Smooth muscle cell (in vitro differentiated cells): ENCODE measurements around the gene IL10RB. TPM values are rescaled to one million over a fixed set of nuclear protein-coding genes. Genes with fewer than 3 reads are reported as not detected.

ENCODE experiments used
- DNase-seq: peaks from one replicate; lab custom pipeline; 2025; ENCODE audit not compliant: unreplicated experiment; lab: John Stamatoyannopoulos, UW
- H2AFZ ChIP-seq: fragments of 200-600 bp; sonication (generic); 2 replicates; pipeline ENCODE4 v1.6.0; 2016; ENCODE audit warnings: antibody characterized with exemption, low read depth, mild to moderate bottlenecking
- H3F3A ChIP-seq: fragments of 200-600 bp; sonication (generic); 2 replicates; pipeline ENCODE4 v1.6.0; 2017; ENCODE audit warnings: antibody characterized with exemption, low read depth
- H3K27ac ChIP-seq: fragments of 200-600 bp; sonication (generic); 2 replicates; pipeline ENCODE4 v1.5.1; 2016; ENCODE audit warnings: low read depth, mild to moderate bottlenecking
- H3K27me3 ChIP-seq: fragments of 200-600 bp; sonication (generic); 2 replicates; pipeline ENCODE4 v1.6.1; 2016; ENCODE audit warnings: low read depth, mild to moderate bottlenecking
- H3K36me3 ChIP-seq: fragments of 200-600 bp; sonication (generic); 2 replicates; pipeline ENCODE4 v1.5.1; 2016; ENCODE audit warnings: low read depth
- H3K4me1 ChIP-seq: fragments of 200-600 bp; sonication (generic); 2 replicates; pipeline ENCODE4 v1.5.1; 2016; ENCODE audit warnings: low read depth
- H3K4me2 ChIP-seq: fragments of 200-600 bp; sonication (generic); 2 replicates; pipeline ENCODE4 v1.6.0; 2016; ENCODE audit warnings: mild to moderate bottlenecking
- H3K4me3 ChIP-seq: fragments of 200-600 bp; sonication (generic); 2 replicates; pipeline ENCODE4 v1.5.1; 2016; ENCODE audit warnings: mild to moderate bottlenecking
- H3K79me2 ChIP-seq: fragments of 200-600 bp; sonication (generic); 2 replicates; pipeline ENCODE4 v1.6.0; 2016; ENCODE audit warnings: low read depth, mild to moderate bottlenecking
- H3K9ac ChIP-seq: fragments of 200-600 bp; sonication (generic); 2 replicates; pipeline ENCODE4 v1.6.0; 2016; ENCODE audit warnings: low read depth
- H3K9me3 ChIP-seq: fragments of 200-600 bp; sonication (generic); replicated peaks from 2 replicates; pipeline ENCODE4 v1.5.1; 2016; ENCODE audit warnings: low read depth
- H4K20me1 ChIP-seq: fragments of 200-600 bp; sonication (generic); 2 replicates; pipeline ENCODE4 v1.6.0; 2016; ENCODE audit warnings: low read depth
- CTCF ChIP-seq: fragments of 200-600 bp; sonication (generic); IDR thresholded peaks from 2 replicates; pipeline ENCODE4 v1.5.1; 2017; ENCODE audit warnings: borderline replicate concordance, mild to moderate bottlenecking, antibody characterized with exemption; ENCODE audit not compliant: insufficient read depth, poor library complexity, severe bottlenecking
- WGBS: methylation state at CpG from one replicate; pipeline ENCODE4 v1.1.7; 2016; ENCODE audit warnings: low lambda C conversion rate; 5-methylcytosine and 5-hydroxymethylcytosine counted together
- polyA plus RNA-seq: library from polyadenylated mRNA; unstranded; fragments of >200 nt; fragmentation: Nextera tagmentation; extraction: Ambion mirVana; gene quantifications from 2 replicates; pipeline ENCODE4 v1.2.1, GENCODE V29; 2016
- total RNA-seq: library from RNA; depleted of rRNA; stranded (reverse); fragments of >200 nt; gene quantifications from 2 replicates; pipeline ENCODE4 v1.2.3, GENCODE V29; 2014

The IL10RB gene
- total and polyA plus RNA-seq, 2 experiments from 2014 or later: 34.4 to 40.2 TPM

GRCh38 chr21:33244779-33245105, 21.4 kb upstream of the IL10RB start:
- no peaks in the 10 kb centered on the region for H3K4me1 ChIP-seq
- no peaks in the 10 kb centered on the region for H3F3A ChIP-seq
- no peak overlapping the region for H3K4me2 ChIP-seq
- no peaks in the 10 kb centered on the region for H3K27me3 ChIP-seq
- H3K79me2 ChIP-seq: peaks cover 26% of the 10 kb centered on the region
- 98% methylated on average over 2 of the region's 2 CpGs for WGBS
- no peak overlapping the region for H3K4me3 ChIP-seq
- H3K9me3 ChIP-seq: no peaks in the 10 kb centered on the region
- no peak overlapping the region for H3K27ac ChIP-seq
- H3K36me3 ChIP-seq: peaks cover 15% of the 10 kb centered on the region
- TF ChIP-seq CTCF: no peak
- H2AFZ ChIP-seq: no peak overlapping the region
- H3K9ac ChIP-seq: no peak overlapping the region
- no peak for DNase-seq
- H4K20me1 ChIP-seq: peaks cover 19% of the 10 kb centered on the region

GRCh38 chr21:33245289-33245918, 20.8 kb upstream of the IL10RB start:
- no peak for TF ChIP-seq CTCF
- no peak overlapping the region for H3K9ac ChIP-seq
- no peak for DNase-seq
- H3K27me3 ChIP-seq: no peaks in the 10 kb centered on the region
- no peak overlapping the region for H3K4me2 ChIP-seq
- H3K79me2 ChIP-seq: peaks cover 21% of the 10 kb centered on the region
- no peak overlapping the region for H3K27ac ChIP-seq
- WGBS: 95% methylated on average over 4 of the region's 4 CpGs
- H3K4me3 ChIP-seq: no peak overlapping the region
- peaks cover 19% of the 10 kb centered on the region for H3K36me3 ChIP-seq
- no peaks in the 10 kb centered on the region for H3K9me3 ChIP-seq
- no peak overlapping the region for H2AFZ ChIP-seq
- no peaks in the 10 kb centered on the region for H3F3A ChIP-seq
- H3K4me1 ChIP-seq: no peaks in the 10 kb centered on the region
- peaks cover 13% of the 10 kb centered on the region for H4K20me1 ChIP-seq

GRCh38 chr21:33246506-33246905, 19.7 kb upstream of the IL10RB start:
- 97% methylated on average over 5 of the region's 5 CpGs for WGBS

More at GRCh38 chr21:33246506-33246905, 19.7 kb upstream of the IL10RB start:
- Histone ChIP-seq H3K4me3 (no peak overlapping the region), H3F3A (no peaks in the 10 kb centered on the region), H3K36me3 (peaks cover 19% of the 10 kb centered on the region), H3K27ac (no peak overlapping the region), H3K4me2 (no peak overlapping the region), H3K4me1 (no peaks in the 10 kb centered on the region), H2AFZ (no peak overlapping the region), H3K27me3 (no peaks in the 10 kb centered on the region), H3K9ac (no peak overlapping the region), H4K20me1 (peaks cover 12% of the 10 kb centered on the region), H3K9me3 (no peaks in the 10 kb centered on the region), H3K79me2 (peaks cover 10% of the 10 kb centered on the region)
- TF ChIP-seq CTCF: no peak
- DNase-seq: no peak
